Lung (tissue), 12 donors: ENCODE measurements around the gene SGO2. TPM values are rescaled to one million over a fixed set of nuclear protein-coding genes. Genes with fewer than 3 reads are reported as not detected.

ENCODE experiments used
- ATAC-seq: fragments of 200-7000 bp; cut with Tn5 transposase; one replicate; pipeline ENCODE4 v1.9.1; 2020; ENCODE audit warnings: moderate number of reproducible peaks; ENCODE audit not compliant: insufficient read depth, low FRiP score
- DNase-seq, 3 donors: peaks; one replicate each; pipeline ENCODE4 v3.0.0-alpha.2; 2013 to 2017
- H3K27ac ChIP-seq, 2 donors: one replicate each; pipeline ENCODE4 v1.5.1; 2013; ENCODE audit warnings: mild to moderate bottlenecking in 2 of 2, moderate library complexity in 2 of 2, control low read depth in 1 of 2, inconsistent platforms in 1 of 2, low read depth in 1 of 2, low read length in 1 of 2
- H3K27me3 ChIP-seq, 3 donors: one replicate each; pipeline ENCODE4 v1.5.1; 2013; ENCODE audit warnings: low read length in 2 of 3; ENCODE audit not compliant: control insufficient read depth in 3 of 3, insufficient read depth in 3 of 3
- H3K36me3 ChIP-seq, 4 donors: one replicate each; pipeline ENCODE4 v1.5.1; 2013; ENCODE audit warnings: low read length in 4 of 4, mild to moderate bottlenecking in 1 of 4, moderate library complexity in 1 of 4; ENCODE audit not compliant: control insufficient read depth in 4 of 4, insufficient read depth in 4 of 4
- H3K4me1 ChIP-seq, 5 donors: one replicate each; pipeline ENCODE4 v1.5.1; 2013; ENCODE audit warnings: low read length in 5 of 5, mild to moderate bottlenecking in 2 of 5, moderate library complexity in 1 of 5; ENCODE audit not compliant: control insufficient read depth in 5 of 5, insufficient read depth in 5 of 5
- H3K4me3 ChIP-seq: one replicate; pipeline ENCODE4 v1.5.1; 2013; ENCODE audit warnings: mild to moderate bottlenecking, control low read depth, moderate library complexity
- H3K9ac ChIP-seq, 2 donors: one replicate each; pipeline ENCODE4 v1.5.1; 2013; ENCODE audit warnings: low read length in 2 of 2, control low read depth in 1 of 2; ENCODE audit not compliant: insufficient read depth in 1 of 2
- H3K9me3 ChIP-seq, 4 donors: one replicate each; pipeline ENCODE4 v1.5.1; 2013; ENCODE audit warnings: low read length in 3 of 4, mild to moderate bottlenecking in 1 of 4, moderate library complexity in 1 of 4; ENCODE audit not compliant: control insufficient read depth in 4 of 4, insufficient read depth in 3 of 4
- WGBS, 2 donors: extraction: QIAGEN DNeasy Blood & Tissue Kit; methylation state at CpG; one replicate each; pipeline ENCODE4 v1.1.7; 2013; 5-methylcytosine and 5-hydroxymethylcytosine counted together
- polyA plus RNA-seq, 2 donors: library from polyadenylated mRNA; stranded (reverse); fragments of 200-250 nt; gene quantifications; one replicate each; pipeline ENCODE4 v1.2.1, GENCODE V29; 2013
- total RNA-seq, 2 donors: library from RNA; depleted of rRNA in 1 of 2; stranded (reverse); fragments of >200 nt in 1 of 2; gene quantifications; one replicate each; pipeline ENCODE4 v1.2.1, GENCODE V29; 2014 to 2021
- TF ChIP-seq, protein P1 (sequence below): IDR thresholded peaks from 2 replicates; pipeline ENCODE4 v1.5.1; 2012; ENCODE audit warnings: mild to moderate bottlenecking; ENCODE audit errors: control extremely low read depth, extremely low read depth
- donor health status: control.
- donor health status: control.
- donor health status: Bipolar disorder and iron deficiency.
- donor health status: healthy.
- donor health status: DM: yes; HTN: yes; CAD: no.

The SGO2 gene
- total and polyA plus RNA-seq, 4 donors, result 0.57 to 7.2 (median 2.0) TPM

DNA sequence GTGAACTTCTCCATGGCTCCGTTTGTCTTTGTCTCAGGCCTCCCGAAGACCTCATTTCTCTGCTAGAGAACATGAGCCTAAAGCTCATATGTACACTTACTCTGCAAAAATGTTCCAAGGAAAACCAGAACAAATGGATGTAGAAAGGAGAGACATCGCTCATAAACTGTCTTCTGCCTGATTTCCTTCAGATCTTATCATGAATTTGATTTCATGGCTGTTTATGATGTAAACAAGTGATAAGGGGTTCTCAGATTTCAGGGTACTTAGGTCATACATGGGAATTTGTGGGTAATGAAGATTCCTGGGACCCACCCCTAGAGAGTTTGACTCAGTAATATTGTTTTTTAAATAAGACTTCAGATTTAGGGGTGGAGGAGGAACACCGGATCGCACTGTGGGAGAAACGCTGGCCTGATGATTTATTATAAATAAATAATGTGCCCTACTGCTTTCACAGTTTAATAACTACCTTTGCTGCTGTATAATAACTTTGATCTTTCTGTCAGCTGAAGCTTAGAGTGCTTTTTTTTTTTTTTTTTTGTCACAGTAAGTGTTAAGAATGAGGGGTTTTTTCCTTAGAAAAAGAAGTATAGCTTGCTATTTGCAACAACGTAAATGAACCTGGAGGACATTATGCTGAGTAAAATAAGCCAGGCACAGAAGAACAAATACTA lies 74.7 kb downstream of the SGO2 start:
- peaks cover 0 to 16% (median 5%) of the 10 kb centered on the region in 4 donors for H3K36me3 ChIP-seq
- ATAC-seq (no peak), DNase-seq (no peak)
- H3K27me3 ChIP-seq, result no peaks in the 10 kb centered on the region
- 61 to 74% methylated on average over 7 of the region's 7 CpGs for WGBS, 2 donors
- peaks cover 0 to 6% (median 0%) of the 10 kb centered on the region in 5 donors for H3K4me1 ChIP-seq
- H3K27ac ChIP-seq, result no peak overlapping the region
- peaks cover 0 to 3% (median 0%) of the 10 kb centered on the region in 4 donors for H3K9me3 ChIP-seq
- H3K9ac ChIP-seq, result no peak overlapping the region
- no peak overlapping the region for H3K4me3 ChIP-seq
- TF ChIP-seq, protein P1, sequence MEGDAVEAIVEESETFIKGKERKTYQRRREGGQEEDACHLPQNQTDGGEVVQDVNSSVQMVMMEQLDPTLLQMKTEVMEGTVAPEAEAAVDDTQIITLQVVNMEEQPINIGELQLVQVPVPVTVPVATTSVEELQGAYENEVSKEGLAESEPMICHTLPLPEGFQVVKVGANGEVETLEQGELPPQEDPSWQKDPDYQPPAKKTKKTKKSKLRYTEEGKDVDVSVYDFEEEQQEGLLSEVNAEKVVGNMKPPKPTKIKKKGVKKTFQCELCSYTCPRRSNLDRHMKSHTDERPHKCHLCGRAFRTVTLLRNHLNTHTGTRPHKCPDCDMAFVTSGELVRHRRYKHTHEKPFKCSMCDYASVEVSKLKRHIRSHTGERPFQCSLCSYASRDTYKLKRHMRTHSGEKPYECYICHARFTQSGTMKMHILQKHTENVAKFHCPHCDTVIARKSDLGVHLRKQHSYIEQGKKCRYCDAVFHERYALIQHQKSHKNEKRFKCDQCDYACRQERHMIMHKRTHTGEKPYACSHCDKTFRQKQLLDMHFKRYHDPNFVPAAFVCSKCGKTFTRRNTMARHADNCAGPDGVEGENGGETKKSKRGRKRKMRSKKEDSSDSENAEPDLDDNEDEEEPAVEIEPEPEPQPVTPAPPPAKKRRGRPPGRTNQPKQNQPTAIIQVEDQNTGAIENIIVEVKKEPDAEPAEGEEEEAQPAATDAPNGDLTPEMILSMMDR, result no peak

DNA sequence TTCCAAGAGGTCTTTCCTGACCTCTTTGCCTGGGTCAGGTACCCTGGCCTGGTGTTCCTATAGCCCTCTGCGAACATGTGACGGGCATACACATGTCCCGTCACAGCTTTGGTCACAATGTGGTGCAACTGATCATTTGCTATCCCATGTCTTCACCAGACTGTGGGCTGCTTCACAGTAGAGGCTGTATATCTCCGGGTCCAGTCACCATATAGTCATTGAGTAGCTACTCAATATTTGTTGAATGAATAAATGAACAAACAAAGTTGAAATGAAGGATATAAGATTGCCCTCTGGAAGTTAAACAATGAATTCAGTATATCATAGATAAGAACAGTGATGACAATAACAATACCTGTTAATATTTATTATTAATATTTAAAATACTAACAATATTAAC lies 76.6 kb downstream of the SGO2 start:
- Histone ChIP-seq H3K9ac (no peak overlapping the region), H3K27ac (no peak overlapping the region), H3K36me3 (peaks cover 0 to 11% (median 6%) of the 10 kb centered on the region in 4 donors), H3K27me3 (no peaks in the 10 kb centered on the region), H3K9me3 (no peaks in the 10 kb centered on the region), H3K4me3 (no peak overlapping the region), H3K4me1 (peaks cover 0 to 6% (median 0%) of the 10 kb centered on the region in 5 donors)
- DNase-seq (no peak), ATAC-seq (no peak)
- 94 to 95% methylated on average over 4 of the region's 4 CpGs for WGBS, 2 donors
- TF ChIP-seq, protein P1, result no peak

DNA sequence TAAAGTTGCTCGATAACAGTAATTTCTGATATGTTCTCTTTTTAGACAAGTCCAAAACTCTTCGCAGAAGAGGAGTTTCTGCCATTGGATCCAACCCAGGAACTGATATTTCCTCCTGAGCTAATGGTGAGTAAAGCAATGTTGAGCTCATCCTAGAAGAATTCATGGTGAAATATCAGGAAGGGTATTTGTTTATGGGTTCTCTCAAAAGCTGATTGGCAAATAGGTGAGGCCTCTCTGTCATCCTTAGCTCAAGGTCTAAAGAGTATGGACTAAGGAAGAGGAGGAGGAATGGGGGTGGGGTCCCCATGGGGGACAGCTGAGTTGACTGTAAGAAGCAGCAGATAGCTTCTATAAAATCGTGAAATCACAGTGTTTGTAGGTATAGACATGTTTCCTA lies 78.0 kb downstream of the SGO2 start:
- TF ChIP-seq, protein P1, result no peak
- H3K4me3 ChIP-seq, result no peak overlapping the region
- WGBS, 2 donors, result 72 to 83% methylated on average over 3 of the region's 3 CpGs
- H3K9ac ChIP-seq, result no peak overlapping the region
- no peak overlapping the region for H3K27ac ChIP-seq
- DNase-seq, result no peak
- no peak for ATAC-seq
- H3K36me3 ChIP-seq, result peaks cover 0 to 11% (median 6%) of the 10 kb centered on the region in 4 donors
- H3K27me3 ChIP-seq, result no peaks in the 10 kb centered on the region
- no peaks in the 10 kb centered on the region for H3K9me3 ChIP-seq
- H3K4me1 ChIP-seq, result peaks cover 0 to 6% (median 0%) of the 10 kb centered on the region in 5 donors
